Measurements from ENCODE around the gene CAD. TPM values are rescaled to one million over a fixed set of nuclear protein-coding genes. Genes with fewer than 3 reads are reported as not detected.

CAD gene
- total RNA-seq, 1 donor from 2014 or later, result 33.5 TPM

DNA sequence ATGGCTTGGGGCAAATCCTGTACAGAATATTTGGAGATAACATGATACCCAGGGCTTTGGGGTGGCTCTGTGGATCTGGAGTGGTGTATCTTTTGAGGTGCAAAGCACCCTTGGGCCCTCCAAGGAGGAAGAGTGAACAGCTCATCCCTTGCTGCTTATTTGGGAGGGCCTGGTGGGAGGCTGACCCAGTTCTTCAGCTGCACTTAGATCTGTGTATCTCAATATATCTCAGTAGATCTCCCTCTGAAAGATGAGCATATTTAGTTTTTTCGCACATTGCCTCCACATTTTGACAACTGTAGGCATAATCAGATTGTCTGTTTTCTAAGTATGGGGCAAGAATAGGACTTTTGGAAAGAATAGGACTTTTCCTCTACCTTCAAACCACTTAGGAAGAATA, 67.8 kb downstream of the CAD start:
- no peak for DNase-seq

DNA sequence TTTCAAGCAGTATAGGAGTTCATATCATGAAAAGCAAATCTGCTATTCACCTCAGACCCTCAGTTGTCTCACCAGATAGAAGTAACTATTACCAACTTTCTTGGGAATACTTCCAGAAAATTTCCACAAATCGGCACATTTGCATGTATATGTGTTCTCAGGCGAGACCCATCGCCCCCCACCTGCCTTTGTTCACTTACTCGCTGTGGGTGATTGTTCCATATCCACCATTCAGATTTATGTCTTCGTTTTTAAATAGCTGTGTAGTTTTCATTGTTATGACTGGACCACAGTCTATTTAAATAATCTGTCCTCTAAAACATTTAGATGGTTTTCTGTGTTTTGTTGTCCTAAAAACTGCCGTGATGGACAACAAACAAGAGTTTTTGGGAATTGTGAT, 68.3 kb downstream of the CAD start:
- no peak for DNase-seq

DNA sequence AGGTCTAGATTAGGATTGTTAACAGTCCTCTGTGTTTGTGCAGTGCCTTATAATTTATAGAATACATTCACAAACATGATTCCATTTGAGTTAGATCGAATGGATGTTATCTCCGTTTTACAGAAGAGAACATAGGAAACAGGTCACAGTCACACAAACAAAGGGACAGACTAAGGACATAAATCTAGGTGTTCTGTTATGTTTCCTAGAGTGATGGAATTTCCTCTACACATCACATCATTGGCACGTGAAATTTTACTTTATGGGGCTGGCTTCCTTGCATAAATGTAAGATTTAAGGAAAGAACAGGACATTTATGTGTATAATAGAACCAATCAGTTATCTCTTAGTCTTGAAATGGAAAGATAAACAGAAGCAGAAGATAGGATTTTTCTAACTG, 71.4 kb downstream of the CAD start:
- peak; percentile 80 for DNase-seq

DNA sequence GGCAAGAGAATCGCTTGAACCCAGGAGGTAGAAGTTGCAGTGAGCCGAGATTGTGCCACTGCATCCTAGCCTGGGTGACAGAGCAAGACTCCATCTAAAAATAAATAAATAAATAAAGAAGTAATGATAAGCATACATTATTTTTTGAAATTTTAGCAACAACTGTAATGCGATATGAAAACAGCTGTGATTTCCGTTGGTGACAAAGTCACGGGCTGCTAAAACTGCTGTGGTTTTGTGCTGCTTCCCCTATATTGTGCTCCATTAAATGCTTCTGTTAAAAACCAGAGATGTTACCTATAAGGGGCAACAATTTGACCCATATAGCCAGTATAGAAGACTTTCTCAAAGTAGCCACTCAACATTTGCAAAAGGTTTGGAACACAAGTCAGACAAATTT, 73.4 kb downstream of the CAD start:
- no peak for DNase-seq

DNA sequence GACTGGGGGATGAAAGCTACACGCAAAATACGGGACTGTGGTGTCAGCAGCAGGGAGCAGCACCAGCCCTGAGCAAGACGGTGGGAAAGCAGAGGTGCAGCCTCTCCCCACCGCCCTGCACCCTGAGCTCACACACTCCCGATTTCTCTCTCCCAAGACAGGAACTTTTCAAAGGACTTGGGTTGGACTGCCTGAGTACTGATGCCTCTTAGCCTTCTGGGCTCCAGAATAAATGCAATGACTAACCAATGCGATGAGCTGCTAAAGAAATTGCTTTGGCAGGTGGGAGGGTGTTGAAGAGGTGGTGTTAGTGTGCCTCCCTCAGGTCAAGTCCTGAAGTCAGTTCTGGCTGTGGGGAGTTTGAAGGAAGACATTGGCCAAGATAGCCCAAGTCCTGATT, 74.7 kb downstream of the CAD start:
- DNase-seq, result peak; percentile 28

Other genes with a start within 250 kb of the CAD start
- gene MAPRE3, start 246.7 kb upstream of the CAD start, total RNA-seq, result 0.17 and 1.3 TPM in 2 replicates
- 23.5 and 33.4 TPM in 2 replicates for gene TMEM214, start 184.4 kb upstream of the CAD start, total RNA-seq
- 17.0 and 19.7 TPM in 2 replicates for gene AGBL5, start 165.7 kb upstream of the CAD start, total RNA-seq
- gene OST4, start 145.7 kb upstream of the CAD start, total RNA-seq, result 323 and 569 TPM in 2 replicates
- 33.7 and 41.9 TPM in 2 replicates for gene EMILIN1, start 138.8 kb upstream of the CAD start, total RNA-seq
- 4.8 and 5.5 TPM in 2 replicates for gene KHK, start 130.6 kb upstream of the CAD start, total RNA-seq
- 4.8 TPM in 2 replicates for gene CGREF1, start 98.2 kb upstream of the CAD start, total RNA-seq
- not detected in 2 replicates for gene ABHD1, start 93.6 kb upstream of the CAD start, total RNA-seq
- gene PREB, start 82.7 kb upstream of the CAD start, total RNA-seq, result 46.4 and 46.8 TPM in 2 replicates
- not detected in 2 replicates for gene PRR30, start 78.0 kb upstream of the CAD start, total RNA-seq
- gene TCF23, start 68.4 kb upstream of the CAD start, total RNA-seq, result not detected in 2 replicates
- gene ATRAID, start 5.3 kb upstream of the CAD start, total RNA-seq, result 111 and 181 TPM in 2 replicates
- gene SLC5A6, start 5.1 kb upstream of the CAD start, total RNA-seq, result 52.8 and 58.4 TPM in 2 replicates
- 17.9 and 25.8 TPM in 2 replicates for gene SLC30A3, start 45.7 kb downstream of the CAD start, total RNA-seq
- 0.93 and 2.7 TPM in 2 replicates for gene DNAJC5G, start 58.1 kb downstream of the CAD start, total RNA-seq
- 0.74 and 1.2 TPM in 2 replicates for gene TRIM54, start 65.1 kb downstream of the CAD start, total RNA-seq
- 0.37 and 1.0 TPM in 2 replicates for gene UCN, start 91.1 kb downstream of the CAD start, total RNA-seq
- gene MPV17, start 105.7 kb downstream of the CAD start, total RNA-seq, result 48.6 and 64.3 TPM in 2 replicates
- 26.7 and 37.4 TPM in 2 replicates for gene GTF3C2, start 139.4 kb downstream of the CAD start, total RNA-seq
- gene EIF2B4, start 153.0 kb downstream of the CAD start, total RNA-seq, result 27.1 and 29.3 TPM in 2 replicates
- 143 and 158 TPM in 2 replicates for gene SNX17, start 153.2 kb downstream of the CAD start, total RNA-seq
- 8.0 and 9.3 TPM in 2 replicates for gene ZNF513, start 163.4 kb downstream of the CAD start, total RNA-seq
- 109 and 164 TPM in 2 replicates for gene PPM1G, start 192.2 kb downstream of the CAD start, total RNA-seq
- 122 and 132 TPM in 2 replicates for gene NRBP1, start 211.3 kb downstream of the CAD start, total RNA-seq
- gene KRTCAP3, start 225.0 kb downstream of the CAD start, total RNA-seq, result 0.47 and 0.51 TPM in 2 replicates